AG04450 (cell line): ENCODE data around the gene NFIA. TPM values are rescaled to one million over a fixed set of nuclear protein-coding genes. Genes with fewer than 3 reads are reported as not detected.
A peak's percentile ranks its signal among the peaks of the same experiment; 100 is the strongest.

Experiments used
- CTCF ChIA-PET: fragments of 300-600, 350-600 bp; formaldehyde crosslinking; extraction: SDS; loops from one replicate; lab custom pipeline; 2022; ENCODE audit warnings: antibody characterized with exemption, inconsistent platforms; lab: Charles Lee
- POLR2A ChIA-PET: fragments of 350-600 bp; formaldehyde crosslinking; extraction: SDS; loops from one replicate; lab custom pipeline; 2021; ENCODE audit warnings: antibody characterized with exemption, inconsistent platforms; lab: Yijun Ruan, JAX
- DNase-seq: peaks from one replicate; pipeline ENCODE4 v3.0.0-alpha.2; 2011; ENCODE audit warnings: low read depth, low spot score
- H3K27ac ChIP-seq: one replicate; pipeline ENCODE4 v1.5.1; 2012; ENCODE audit warnings: low read depth, low read length, control low read depth
- H3K27me3 ChIP-seq: one replicate; pipeline ENCODE4 v1.6.0; 2012; ENCODE audit warnings: low read length; ENCODE audit not compliant: control insufficient read depth, insufficient read depth
- H3K4me3 ChIP-seq: 2 replicates; pipeline ENCODE4 v1.5.1; 2011; ENCODE audit warnings: mild to moderate bottlenecking, low read depth, low read length, control low read depth
- H3K9me3 ChIP-seq: 2 replicates; pipeline ENCODE4 v1.5.1; 2012; ENCODE audit warnings: low read length; ENCODE audit not compliant: control insufficient read depth, insufficient read depth
- CTCF ChIP-seq: IDR thresholded peaks from 2 replicates; pipeline ENCODE4 v1.5.1; 2011; ENCODE audit warnings: low read depth, low read length, control low read depth, inconsistent platforms
- polyA plus RNA-seq: library from polyadenylated mRNA; depleted of rRNA; stranded (reverse); fragments of >200 nt; gene quantifications from 2 replicates; pipeline ENCODE4 v1.2.3, GENCODE V29; 2011

The NFIA gene
- polyA plus RNA-seq, 1 experiment, result 3.9 TPM

- DNase-seq, result no peak
- ChIA-PET CTCF (interaction anchor here (0.5 to 1.1 kb wide), 2 partner anchors 20 to 260 kb away, joined by 3 to 4 read pairs; no protein-coding TSS in a partner anchor), POLR2A (no interaction called here)
- no peak overlapping the region for H3K27ac ChIP-seq
- TF ChIP-seq CTCF, result no peak
- H3K27me3 ChIP-seq, result no peaks in the 10 kb centered on the region
- no peaks in the 10 kb centered on the region for H3K9me3 ChIP-seq
- no peak overlapping the region for H3K4me3 ChIP-seq
Observed at GRCh38 chr1:61192663-61193330, 110.4 kb downstream of the NFIA start.

GRCh38 chr1:61193808-61194207 is 111.4 kb downstream of the NFIA start:
- TF ChIP-seq CTCF, result no peak
- no peaks in the 10 kb centered on the region for H3K27me3 ChIP-seq
- no peak for DNase-seq
- ChIA-PET CTCF (no interaction called here), POLR2A (no interaction called here)
- no peak overlapping the region for H3K27ac ChIP-seq
- H3K4me3 ChIP-seq, result no peak overlapping the region
- H3K9me3 ChIP-seq, result no peaks in the 10 kb centered on the region

- POLR2A ChIA-PET, result no interaction called here
- Histone ChIP-seq H3K27me3 (no peaks in the 10 kb centered on the region), H3K9me3 (no peaks in the 10 kb centered on the region), H3K27ac (no peak overlapping the region), H3K4me3 (no peak overlapping the region)
- DNase-seq, result no peak
- CTCF ChIA-PET, result no interaction called here
- no peak for TF ChIP-seq CTCF
Observed at GRCh38 chr1:61198554-61198953, 116.2 kb downstream of the NFIA start.

GRCh38 chr1:61201035-61201434 is 118.7 kb downstream of the NFIA start:
- no peak overlapping the region for H3K4me3 ChIP-seq
- ChIA-PET POLR2A (no interaction called here), CTCF (no interaction called here)
- no peaks in the 10 kb centered on the region for H3K27me3 ChIP-seq
- DNase-seq, result no peak
- no peak overlapping the region for H3K27ac ChIP-seq
- no peak for TF ChIP-seq CTCF
- H3K9me3 ChIP-seq, result no peaks in the 10 kb centered on the region

- Histone ChIP-seq H3K4me3 (peak overlapping the region; percentile 2; the same call in 1 of the 2 replicates), H3K9me3 (no peaks in the 10 kb centered on the region), H3K27ac (no peak overlapping the region), H3K27me3 (no peaks in the 10 kb centered on the region)
- no peak for TF ChIP-seq CTCF
- ChIA-PET POLR2A (no interaction called here), CTCF (no interaction called here)
- peak; percentile 16 for DNase-seq
Observed at GRCh38 chr1:61202854-61203598, 120.7 kb downstream of the NFIA start.
